K562 (cell line): ENCODE measurements around the gene REC8. TPM values are rescaled to one million over a fixed set of nuclear protein-coding genes. Genes with fewer than 3 reads are reported as not detected.
A peak's percentile ranks its signal among the peaks of the same experiment; 100 is the strongest.

Experiments used
- CHD7 ChIP-seq: fragments of 200-600 bp; sonication (generic); IDR thresholded peaks from one replicate; pipeline ENCODE4 v1.6.1; 2012; ENCODE audit warnings: mild to moderate bottlenecking, low read depth, low read length, inconsistent platforms
- DMBX1 ChIP-seq: fragments of 250-450 bp; sonication (Bioruptor Pico); IDR thresholded peaks from 2 replicates; pipeline ENCODE4 v1.8.0; 2022; ENCODE audit warnings: inconsistent platforms, mild to moderate bottlenecking, moderate library complexity, borderline replicate concordance
- FOXK2 ChIP-seq, 2 experiments: fragments of 450-650 bp; IDR thresholded peaks in 1 of 2; conservative IDR thresholded peaks in 1 of 2; 2 replicates each; pipeline ENCODE4 v1.6.1; 2016; ENCODE audit warnings: low read depth in 2 of 2, mild to moderate bottlenecking in 1 of 2
- IRF1 ChIP-seq: sonication (generic); formaldehyde crosslinking; IDR thresholded peaks from 2 replicates; pipeline ENCODE4 v1.8.0; 2022; ENCODE audit warnings: missing genetic modification reagents, mild to moderate bottlenecking, borderline replicate concordance
- NR1H2 ChIP-seq: sonication (generic); formaldehyde crosslinking; IDR thresholded peaks from 2 replicates; pipeline ENCODE4 v1.4.0; 2020; ENCODE audit warnings: mild to moderate bottlenecking, missing genetic modification reagents
- NUFIP1 ChIP-seq: fragments of 450-650 bp; IDR thresholded peaks from 2 replicates; pipeline ENCODE4 v1.6.1; 2018; ENCODE audit not compliant: partially characterized antibody
- PRPF4 ChIP-seq: fragments of 200-400 bp; formaldehyde crosslinking; IDR thresholded peaks from one replicate; pipeline ENCODE4 v1.6.1; 2017; ENCODE audit warnings: low read length, low read depth, mild to moderate bottlenecking; ENCODE audit not compliant: insufficient read depth, poor library complexity, severe bottlenecking
- PYGO2 ChIP-seq: fragments of 450-650 bp; IDR thresholded peaks from 2 replicates; pipeline ENCODE4 v1.6.1; 2016; ENCODE audit warnings: mild to moderate bottlenecking, missing genetic modification characterization, moderate library complexity, missing compliant biosample characterization
- RB1 ChIP-seq: fragments of 450-650 bp; IDR thresholded peaks from 2 replicates; pipeline ENCODE4 v1.6.1; 2017; ENCODE audit warnings: low read depth, mild to moderate bottlenecking
- TCF7 ChIP-seq: sonication (generic); IDR thresholded peaks from 2 replicates; pipeline ENCODE4 v1.6.1; 2016; ENCODE audit warnings: antibody characterized with exemption, borderline replicate concordance
- ZBTB2 ChIP-seq: fragments of 450-650 bp; IDR thresholded peaks from 2 replicates; pipeline ENCODE4 v1.6.1; 2016; ENCODE audit warnings: antibody characterized with exemption
- ZNF143 ChIP-seq: sonication (generic); formaldehyde crosslinking; IDR thresholded peaks from 2 replicates; pipeline ENCODE4 v1.9.0; 2022; ENCODE audit warnings: mild to moderate bottlenecking, missing genetic modification reagents
- ZNF717 ChIP-seq: fragments of 250-450 bp; sonication (Bioruptor Pico); IDR thresholded peaks from 2 replicates; pipeline ENCODE4 v1.5.0; 2021
- polyA plus RNA-seq, 8 experiments: library from polyadenylated mRNA; depleted of rRNA in 4 of 8; stranded (reverse) in 5 of 8; unstranded in 3 of 8; fragments of >200 nt; fragmentation: Nextera tagmentation in 2 of 8; fragmentation: Illumina TruSeq in 1 of 8; extraction: Ambion mirVana in 2 of 8; extraction: Trizol in 1 of 8; gene quantifications; 2 replicates each; pipeline versions ENCODE4 v1.2.1 to v1.2.3, GENCODE V29; 2011 to 2014; ENCODE audit warnings: inconsistent platforms in 1 of 8, missing spikeins in 1 of 8
- total RNA-seq, 7 experiments: library from RNA; depleted of rRNA in 6 of 7; stranded (reverse); fragments of >200 nt in 6 of 7; fragmentation: Illumina TruSeq in 2 of 7; extraction: Trizol in 2 of 7; gene quantifications; 2 replicates each; pipeline versions ENCODE4 v1.2.1 to v1.2.3, GENCODE V29; 2011 to 2021; ENCODE audit warnings: low replicate concordance in 1 of 7

REC8 gene
- total and polyA plus RNA-seq, 9 of the 15 experiments (the other 6 are each of a cell fraction or from before 2014, with no cell fraction given) = 0.11 to 2.5 (median 0.85) TPM

- TF ChIP-seq CHD7 (no peak), PYGO2 (tag) (no peak), IRF1 (CRISPR knock-in tag) (no peak), ZNF143 (no peak), NR1H2 (CRISPR knock-in tag) (no peak), PRPF4 (no peak), DMBX1 (CRISPR knock-in tag) (no peak; the same call in 1 of the 2 replicates), TCF7 (0 out of 2 replicates have a peak, but pooled peaks have one; percentile 20), RB1 (peak; percentile 37), FOXK2 (conservative IDR thresholded peaks at IDR 0.05 in 1 of 2, IDR thresholded peaks at IDR 0.05 in 1 of 2; ENCODE audit: low read depth in 2 of 2) (peak; percentile 84 to 90), ZNF717 (no peak), NUFIP1 (no peak), ZBTB2 (no peak)
Measured at GRCh38 chr14:24212924-24213865, 41.3 kb downstream of the REC8 start, which contains the start of gene CHMP4A (continued).
